Stomach (tissue), 9 donors: ENCODE measurements around the gene ENAH. TPM values are rescaled to one million over a fixed set of nuclear protein-coding genes. Genes with fewer than 3 reads are reported as not detected.
"Not testable (repeated sequence)": the region's sequence is repeated elsewhere in the genome, so short reads cannot be mapped to it uniquely, and the experiment has no call there.

Source experiments
- DNase-seq, 2 donors: peaks; one replicate each; pipeline versions ENCODE4 v3.0.0 to v3.0.0-alpha.2; 2013 to 2019
- H3K27ac ChIP-seq, 5 donors: fragments of 200-600 bp in 4 of 5; sonication (generic) in 4 of 5; one replicate each; pipeline ENCODE4 v1.5.1; 2013 to 2019; ENCODE audit warnings: mild to moderate bottlenecking in 1 of 5, moderate library complexity in 1 of 5
- H3K27me3 ChIP-seq, 3 donors: fragments of 200-600 bp; sonication (generic); one replicate each; pipeline ENCODE4 v1.5.1; 2017 to 2019; ENCODE audit warnings: mixed run types in 1 of 3
- H3K36me3 ChIP-seq, 4 donors: fragments of 200-600 bp; sonication (generic); 1 replicate in 3 of 4; 2 replicates in 1 of 4; pipeline ENCODE4 v1.5.1; 2016 to 2019
- H3K4me1 ChIP-seq, 4 donors: fragments of 200-600 bp; sonication (generic); one replicate each; pipeline ENCODE4 v1.5.1; 2016 to 2019
- H3K4me3 ChIP-seq, 4 donors: fragments of 200-600 bp; sonication (generic) in 3 of 4; one replicate each; pipeline ENCODE4 v1.5.1; 2016 to 2019; ENCODE audit warnings: mild to moderate bottlenecking in 1 of 4
- H3K9me3 ChIP-seq, 4 donors: fragments of 200-600 bp; sonication (generic); one replicate each; pipeline ENCODE4 v1.5.1; 2016 to 2019
- CTCF ChIP-seq, 7 experiments: fragments of 450-650 bp in 4 of 7; fragments of 200-600 bp in 3 of 7; sonication (generic) in 3 of 7; IDR thresholded peaks; one replicate each; pipeline ENCODE4 v1.5.1; 2016 to 2019; ENCODE audit warnings: antibody characterized with exemption in 7 of 7, control low read depth in 2 of 7, mild to moderate bottlenecking in 1 of 7
- EP300 ChIP-seq: sonication (generic); formaldehyde crosslinking; IDR thresholded peaks from one replicate; pipeline ENCODE4 v1.6.1; 2017; ENCODE audit warnings: antibody characterized with exemption
- POLR2A ChIP-seq, 4 donors: fragments of 450-650 bp; IDR thresholded peaks; one replicate each; pipeline ENCODE4 v1.6.1; 2016; ENCODE audit warnings: antibody characterized with exemption in 4 of 4, control low read depth in 2 of 4, mild to moderate bottlenecking in 1 of 4, moderate library complexity in 1 of 4
- POLR2AphosphoS5 ChIP-seq, 3 donors: sonication (generic); formaldehyde crosslinking; IDR thresholded peaks; one replicate each; pipeline ENCODE4 v1.6.1; 2016; ENCODE audit warnings: antibody characterized with exemption in 3 of 3
- WGBS, 5 donors: extraction: QIAGEN DNeasy Blood & Tissue Kit in 3 of 5; methylation state at CpG; one replicate each; pipeline versions ENCODE4 v1.1.5 to v1.1.7; 2013 to 2018; 5-methylcytosine and 5-hydroxymethylcytosine counted together
- intact Hi-C: fragments of 100-400 bp; cut with DNase I; formaldehyde crosslinking; loops from one replicate; pipeline ENCODE4 v1.15.1; 2023; ENCODE audit warnings: low total_unique reads
- polyA plus RNA-seq, 3 donors: library from polyadenylated mRNA; stranded (reverse); fragments of 200-250 nt; gene quantifications; one replicate each; pipeline ENCODE4 v1.2.3, GENCODE V29; 2013
- total RNA-seq, 5 donors: library from RNA; depleted of rRNA; stranded (reverse); fragments of >200 nt; gene quantifications; one replicate each; pipeline versions ENCODE4 v1.1.0 to v1.2.3, GENCODE V29; 2014 to 2016
- donor health status: healthy with polysubstance abuse.
- donor health status: Bipolar disorder and iron deficiency.
- donor health status: healthy.

The ENAH gene
- total and polyA plus RNA-seq, 8 donors: 8.5 to 186 (median 110) TPM

GRCh38 chr1:225697428-225697827, 44.5 kb upstream of the ENAH start:
- intact Hi-C loops: no loop called here
- Histone ChIP-seq H3K27me3 (no peaks in the 10 kb centered on the region), H3K27ac (peak overlapping the region in 1 of 5 donors; percentile 53), H3K4me1 (peaks cover 23 to 58% (median 41%) of the 10 kb centered on the region in 4 donors), H3K9me3 (no peaks in the 10 kb centered on the region), H3K36me3 (no peaks in the 10 kb centered on the region), H3K4me3 (no peak overlapping the region)
- WGBS, 5 donors: 51 to 76% (median 62%) methylated on average over 4 of the region's 4 CpGs
- TF ChIP-seq CTCF (IDR thresholded peaks at IDR 0.05) (no peak), POLR2A (IDR thresholded peaks at IDR 0.05) (no peak), POLR2AphosphoS5 (IDR thresholded peaks at IDR 0.05) (no peak), EP300 (no peak)
- no peak for DNase-seq

DNA sequence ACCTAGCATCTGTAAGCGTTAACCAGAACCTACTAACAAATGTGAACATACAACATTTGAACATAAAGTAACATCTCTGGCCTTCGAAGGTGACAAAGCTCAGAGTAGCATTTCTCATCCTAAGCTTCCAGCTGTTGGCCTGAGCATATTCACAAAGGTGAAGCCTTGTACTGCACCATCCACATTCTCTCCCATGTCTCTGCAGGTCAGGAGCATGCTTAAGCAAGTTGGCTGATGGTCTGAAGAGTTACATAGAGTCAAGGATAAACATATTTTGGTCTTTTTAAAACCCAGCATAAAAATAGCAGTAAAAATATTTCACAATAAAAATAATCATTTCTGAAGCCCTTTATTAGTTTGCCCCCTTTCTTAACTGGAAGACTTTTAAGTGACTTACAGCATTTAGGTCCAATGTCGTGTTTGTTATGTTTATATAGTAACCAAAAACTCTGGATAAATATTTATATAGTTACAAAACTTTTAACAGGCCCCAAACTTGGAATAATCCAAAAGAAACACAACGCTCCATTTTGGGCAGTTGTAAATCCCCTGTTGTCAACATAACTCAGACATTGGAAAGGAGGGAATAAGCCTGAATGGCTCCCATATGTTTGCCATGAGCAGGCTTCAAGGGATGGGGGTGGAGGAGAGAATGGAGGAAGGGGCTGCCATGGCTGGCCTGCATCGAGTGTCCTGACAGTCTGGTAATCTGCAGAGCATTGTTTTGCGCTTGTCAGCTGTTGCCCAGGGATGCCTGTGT, 42.8 kb upstream of the ENAH start:
- Histone ChIP-seq H3K4me1 (peaks cover 28 to 74% (median 50%) of the 10 kb centered on the region in 4 donors), H3K27ac (peak overlapping the region in 4 of 5 donors; percentile 63 to 73 (median 66))
- intact Hi-C loops: no loop called here

GRCh38 chr1:225694151-225694603, 41.3 kb upstream of the ENAH start:
- WGBS, 5 donors: 17 to 32% (median 26%) methylated on average over 2 of the region's 2 CpGs
- H3K27ac ChIP-seq: peak overlapping the region; percentile 62 to 73 (median 66)
- intact Hi-C loops: no loop called here
- peaks cover 28 to 66% (median 40%) of the 10 kb centered on the region in 4 donors for H3K4me1 ChIP-seq
- H3K27me3 ChIP-seq: no peaks in the 10 kb centered on the region
- DNase-seq: peak; percentile 78 to 82
- no peak overlapping the region for H3K4me3 ChIP-seq
- no peaks in the 10 kb centered on the region for H3K36me3 ChIP-seq
- TF ChIP-seq CTCF (IDR thresholded peaks at IDR 0.05) (no peak), POLR2AphosphoS5 (IDR thresholded peaks at IDR 0.05) (peak; percentile 54 to 92 (median 90))
- H3K9me3 ChIP-seq: no peaks in the 10 kb centered on the region

More for the DNA sequence above, 42.8 kb upstream of the ENAH start:
- Histone ChIP-seq H3K36me3 (no peaks in the 10 kb centered on the region), H3K27me3 (no peaks in the 10 kb centered on the region), H3K9me3 (no peaks in the 10 kb centered on the region), H3K4me3 (no peak overlapping the region)
- no peak for TF ChIP-seq CTCF (IDR thresholded peaks at IDR 0.05)
- TF ChIP-seq POLR2A (IDR thresholded peaks at IDR 0.05): no peak
- peak in 2 of 3 donors; percentile 10 to 13 for TF ChIP-seq POLR2AphosphoS5 (IDR thresholded peaks at IDR 0.05)
- TF ChIP-seq EP300: no peak
- DNase-seq: peak in 1 of 2 donors; percentile 70
- WGBS, 5 donors: 51 to 72% (median 64%) methylated on average over 6 of the region's 6 CpGs

DNA sequence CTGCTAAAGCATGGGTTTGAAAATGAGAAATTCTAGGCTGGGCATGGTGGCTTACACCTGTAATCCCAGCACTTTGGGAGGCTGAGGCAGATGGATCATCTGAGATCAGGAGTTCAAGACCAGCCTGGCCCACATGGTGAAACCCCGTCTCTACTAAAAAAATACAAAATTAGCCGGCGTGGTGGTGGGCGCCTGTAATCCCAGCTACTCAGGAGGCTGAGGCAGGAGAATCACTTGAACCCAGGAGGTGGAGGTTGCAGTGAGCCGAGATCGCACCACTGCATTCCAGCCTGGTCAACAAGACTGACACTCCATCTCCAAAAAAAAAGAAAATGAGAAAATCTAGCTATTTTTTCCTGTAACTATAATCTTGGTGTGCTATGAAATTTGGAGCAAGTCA, 40.8 kb upstream of the ENAH start:
- H3K27ac ChIP-seq: peak overlapping the region in 4 of 5 donors; percentile 3 to 66 (median 60)
- not testable (repeated sequence) for H3K4me3 ChIP-seq

More for the DNA sequence above, 40.8 kb upstream of the ENAH start:
- H3K36me3 ChIP-seq, intact Hi-C loops, H3K9me3 ChIP-seq, DNase-seq, H3K27me3 ChIP-seq: not testable (repeated sequence)
- 75 to 81% (median 80%) methylated on average over 6 of the region's 6 CpGs for WGBS, 5 donors
- H3K4me1 ChIP-seq: peaks cover 28 to 61% (median 36%) of the 10 kb centered on the region in 4 donors
